LoVo (cell line): Measurements from ENCODE around the gene DEPDC7.
"Not testable (repeated sequence)": the region's sequence is repeated elsewhere in the genome, so short reads cannot be mapped to it uniquely, and the experiment has no call there.

ENCODE experiments used
- DNase-seq: peaks from one replicate; pipeline ENCODE4 v3.0.0-alpha.2; 2016; ENCODE audit warnings: low spot score

The DEPDC7 gene

GRCh38 chr11:33015621-33016551, at the start of gene DEPDC7:
TSS of gene DEPDC7 (plus strand) at chr11:33015878. CDS start at chr11:33015956, 78 bp downstream.
- DNase-seq: peak; percentile 96

- no peak for DNase-seq
Measured at GRCh38 chr11:32968541-32968940, 47.1 kb upstream of the DEPDC7 start.

GRCh38 chr11:32972233-32972632, 43.4 kb upstream of the DEPDC7 start:
- not testable (repeated sequence) for DNase-seq

GRCh38 chr11:32972781-32973180, 42.9 kb upstream of the DEPDC7 start:
- no peak for DNase-seq

- no peak for DNase-seq
Measured at GRCh38 chr11:32982626-32983025, 33.1 kb upstream of the DEPDC7 start.

- no peak for DNase-seq
Measured at GRCh38 chr11:32983506-32983905, 32.2 kb upstream of the DEPDC7 start.

- DNase-seq: no peak
Measured at GRCh38 chr11:32985600-32985999, 30.1 kb upstream of the DEPDC7 start.

GRCh38 chr11:32987851-32988250, 27.8 kb upstream of the DEPDC7 start:
- no peak for DNase-seq

GRCh38 chr11:32990481-32990880, 25.2 kb upstream of the DEPDC7 start:
- no peak for DNase-seq

- no peak for DNase-seq
Measured at GRCh38 chr11:32991427-32991826, 24.3 kb upstream of the DEPDC7 start.

- DNase-seq: no peak
Measured at GRCh38 chr11:32991898-32992297, 23.8 kb upstream of the DEPDC7 start.

- no peak for DNase-seq
Measured at GRCh38 chr11:33000181-33000580, 15.5 kb upstream of the DEPDC7 start.

- no peak for DNase-seq
Measured at GRCh38 chr11:33001281-33001680, 14.4 kb upstream of the DEPDC7 start.

GRCh38 chr11:33001751-33002542, 13.7 kb upstream of the DEPDC7 start:
- DNase-seq: no peak

GRCh38 chr11:33005175-33005574, 10.5 kb upstream of the DEPDC7 start:
- peak; percentile 25 for DNase-seq

GRCh38 chr11:33006010-33006409, 9.7 kb upstream of the DEPDC7 start:
- no peak for DNase-seq

GRCh38 chr11:33013755-33014154, 1.9 kb upstream of the DEPDC7 start:
- DNase-seq: no peak

- DNase-seq: no peak
Measured at GRCh38 chr11:33016654-33017053, 976 bp downstream of the DEPDC7 start.

- DNase-seq: no peak
Measured at GRCh38 chr11:33017478-33017877, 1.8 kb downstream of the DEPDC7 start.

- DNase-seq: no peak
Measured at GRCh38 chr11:33017965-33018364, 2.3 kb downstream of the DEPDC7 start.

- no peak for DNase-seq
Measured at GRCh38 chr11:33018840-33019239, 3.2 kb downstream of the DEPDC7 start.

GRCh38 chr11:33021501-33021900, 5.8 kb downstream of the DEPDC7 start:
- DNase-seq: no peak

GRCh38 chr11:33021937-33022336, 6.3 kb downstream of the DEPDC7 start:
- DNase-seq: peak; percentile 25
